OCI-LY1 (cell line): ENCODE results near the gene CARD10.

Experiments
- EZH2 ChIP-seq: fragments of 200-600 bp; sonication (generic), shearing (Covaris generic); IDR thresholded peaks from 2 replicates; pipeline ENCODE4 v1.8.0; 2017; ENCODE audit warnings: borderline replicate concordance, mixed run types, mild to moderate bottlenecking, antibody characterized with exemption, low read length, moderate library complexity, mixed read lengths
- TF ChIP-seq, protein P1 (sequence below): fragments of 200-600 bp; sonication (generic), shearing (Covaris generic); IDR thresholded peaks from 2 replicates; pipeline ENCODE4 v1.5.1; 2017; ENCODE audit warnings: mild to moderate bottlenecking, antibody characterized with exemption, low read length, moderate library complexity, mixed read lengths

DNA sequence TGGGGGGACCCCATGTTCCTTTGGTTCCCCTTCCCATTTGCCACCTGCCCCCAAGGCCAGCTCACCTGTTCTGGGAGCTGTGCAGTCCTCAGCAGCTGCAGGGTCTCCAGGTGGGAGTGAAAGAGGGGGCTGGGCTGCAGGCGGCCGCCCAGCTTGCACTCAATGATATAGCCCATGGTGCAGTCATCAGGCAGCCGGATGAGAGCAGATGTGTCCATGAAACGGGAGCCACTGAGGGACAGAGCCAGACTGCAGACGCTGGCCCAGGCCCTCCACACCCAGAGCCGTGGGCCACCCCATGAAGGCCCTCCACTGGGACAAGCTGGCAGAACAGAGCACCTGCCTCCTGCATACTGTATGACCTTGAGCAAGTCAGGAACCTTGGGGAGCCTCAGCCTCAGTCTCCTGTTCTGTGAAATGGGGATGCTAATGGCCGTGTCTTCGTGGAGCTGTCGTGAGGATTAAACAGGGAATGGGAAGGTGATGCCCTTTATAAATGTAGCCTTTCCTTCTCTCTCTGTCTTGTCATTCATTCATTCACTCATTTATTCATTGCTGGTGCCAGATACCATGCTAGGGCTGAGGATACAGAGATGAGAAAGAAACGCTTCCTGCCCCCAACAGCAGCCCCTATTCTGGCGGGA lies 44.6 kb downstream of the CARD10 start:
- TF ChIP-seq, protein P1, sequence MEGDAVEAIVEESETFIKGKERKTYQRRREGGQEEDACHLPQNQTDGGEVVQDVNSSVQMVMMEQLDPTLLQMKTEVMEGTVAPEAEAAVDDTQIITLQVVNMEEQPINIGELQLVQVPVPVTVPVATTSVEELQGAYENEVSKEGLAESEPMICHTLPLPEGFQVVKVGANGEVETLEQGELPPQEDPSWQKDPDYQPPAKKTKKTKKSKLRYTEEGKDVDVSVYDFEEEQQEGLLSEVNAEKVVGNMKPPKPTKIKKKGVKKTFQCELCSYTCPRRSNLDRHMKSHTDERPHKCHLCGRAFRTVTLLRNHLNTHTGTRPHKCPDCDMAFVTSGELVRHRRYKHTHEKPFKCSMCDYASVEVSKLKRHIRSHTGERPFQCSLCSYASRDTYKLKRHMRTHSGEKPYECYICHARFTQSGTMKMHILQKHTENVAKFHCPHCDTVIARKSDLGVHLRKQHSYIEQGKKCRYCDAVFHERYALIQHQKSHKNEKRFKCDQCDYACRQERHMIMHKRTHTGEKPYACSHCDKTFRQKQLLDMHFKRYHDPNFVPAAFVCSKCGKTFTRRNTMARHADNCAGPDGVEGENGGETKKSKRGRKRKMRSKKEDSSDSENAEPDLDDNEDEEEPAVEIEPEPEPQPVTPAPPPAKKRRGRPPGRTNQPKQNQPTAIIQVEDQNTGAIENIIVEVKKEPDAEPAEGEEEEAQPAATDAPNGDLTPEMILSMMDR = no peak
- TF ChIP-seq EZH2 = no peak
